Panc1 (cell line): ENCODE results near the gene RAB11FIP5. TPM values are rescaled to one million over a fixed set of nuclear protein-coding genes. Genes with fewer than 3 reads are reported as not detected.
A peak's percentile ranks its signal among the peaks of the same experiment; 100 is the strongest.

Experiments
- ATAC-seq: fragments of 200-7000 bp; cut with Tn5 transposase; 2 replicates; pipeline ENCODE4 v1.9.1; 2020; ENCODE audit warnings: mild to moderate bottlenecking, moderate library complexity
- BruUV-seq: library from RNA; stranded (reverse); fragments of 400-500 nt; replicated peaks from 2 replicates; lab custom pipeline; 2021; lab: Mats Ljungman, UMichigan
- CTCF ChIA-PET: fragments of 300-600 bp; sonication (Branson Sonifier 250); formaldehyde crosslinking; loops from one replicate; lab custom pipeline; 2022; ENCODE audit warnings: antibody characterized with exemption; lab: Charles Lee
- POLR2A ChIA-PET: fragments of 300-600 bp; sonication (Branson Sonifier 250); formaldehyde crosslinking; loops from one replicate; lab custom pipeline; 2022; ENCODE audit warnings: antibody characterized with exemption; lab: Charles Lee
- DNase-seq: peaks from one replicate; pipeline ENCODE4 v3.0.0-alpha.2; 2010; ENCODE audit warnings: low read depth, low spot score
- H3K27ac ChIP-seq: 2 replicates; pipeline ENCODE4 v1.5.1; 2011; ENCODE audit warnings: mild to moderate bottlenecking, low read length, inconsistent platforms
- H3K27me3 ChIP-seq: fragments of 200-500 bp; sonication (Bioruptor generic); 2 replicates; pipeline ENCODE4 v1.6.0; 2014; ENCODE audit warnings: low read length, inconsistent platforms; ENCODE audit not compliant: control insufficient read depth, insufficient read depth
- H3K36me3 ChIP-seq: fragments of 200-500 bp; sonication (Bioruptor generic); 2 replicates; pipeline ENCODE4 v1.5.1; 2014; ENCODE audit warnings: inconsistent platforms, mild to moderate bottlenecking, low read length, moderate library complexity; ENCODE audit not compliant: control insufficient read depth, insufficient read depth
- H3K4me1 ChIP-seq: 2 replicates; pipeline ENCODE4 v1.5.1; 2011; ENCODE audit warnings: inconsistent platforms, mild to moderate bottlenecking, low read length, moderate library complexity; ENCODE audit not compliant: control insufficient read depth, insufficient read depth
- H3K4me3 ChIP-seq, 2 experiments: 2 replicates each; pipeline ENCODE4 v1.5.1; 2011 to 2012; ENCODE audit warnings: low read depth in 2 of 2, low read length in 2 of 2, mild to moderate bottlenecking in 2 of 2, inconsistent platforms in 1 of 2, moderate library complexity in 1 of 2
- H3K9me3 ChIP-seq: fragments of 200-500 bp; sonication (Bioruptor generic); 2 replicates; pipeline ENCODE4 v1.5.1; 2014; ENCODE audit warnings: low read depth, mild to moderate bottlenecking, inconsistent platforms, low read length, moderate library complexity; ENCODE audit not compliant: control insufficient read depth, insufficient read depth
- POLR2AphosphoS5 ChIP-seq: IDR thresholded peaks from 2 replicates; pipeline ENCODE4 v1.6.1; 2012; ENCODE audit warnings: mild to moderate bottlenecking, low read depth, low read length, moderate library complexity
- SIN3A ChIP-seq: IDR thresholded peaks from 2 replicates; pipeline ENCODE4 v1.6.1; 2012; ENCODE audit warnings: low read depth, mild to moderate bottlenecking, low read length, moderate library complexity, borderline replicate concordance; ENCODE audit not compliant: insufficient read depth
- TCF7L2 ChIP-seq: IDR thresholded peaks from 2 replicates; pipeline ENCODE4 v1.6.1; 2011; ENCODE audit warnings: mild to moderate bottlenecking, low read depth, low read length, inconsistent platforms
- in situ Hi-C: cut with HindIII; loops from 2 replicates; pipeline ENCODE4 v1.10.0; 2016; ENCODE audit warnings: low sequenced_read_pairs, low pct_unique_long_range_greater_than_20kb
- intact Hi-C: fragments of 100-400 bp; cut with micrococcal nuclease; formaldehyde crosslinking; loops from one replicate; pipeline ENCODE4 v1.10.0; 2022; ENCODE audit not compliant: unreplicated experiment
- total RNA-seq: library from RNA; stranded (reverse); gene quantifications from one replicate; pipeline ENCODE4 v1.2.1, GENCODE V29; 2021; ENCODE audit not compliant: unreplicated experiment
- TF ChIP-seq, protein P1 (sequence below), 2 experiments: IDR thresholded peaks; 2 replicates each; pipeline ENCODE4 v1.6.1; 2011 to 2012; ENCODE audit warnings: low read depth in 2 of 2, control low read depth in 1 of 2, low read length in 1 of 2, mild to moderate bottlenecking in 1 of 2, moderate library complexity in 1 of 2; ENCODE audit not compliant: insufficient read depth in 1 of 2
- TF ChIP-seq, protein P2 (sequence below): fragments of 450-650 bp; IDR thresholded peaks from 2 replicates; pipeline ENCODE4 v1.5.1; 2017; ENCODE audit warnings: mild to moderate bottlenecking

RAB11FIP5 gene
- total RNA-seq, 1 experiment from 2014 or later, result 27.3 TPM

DNA sequence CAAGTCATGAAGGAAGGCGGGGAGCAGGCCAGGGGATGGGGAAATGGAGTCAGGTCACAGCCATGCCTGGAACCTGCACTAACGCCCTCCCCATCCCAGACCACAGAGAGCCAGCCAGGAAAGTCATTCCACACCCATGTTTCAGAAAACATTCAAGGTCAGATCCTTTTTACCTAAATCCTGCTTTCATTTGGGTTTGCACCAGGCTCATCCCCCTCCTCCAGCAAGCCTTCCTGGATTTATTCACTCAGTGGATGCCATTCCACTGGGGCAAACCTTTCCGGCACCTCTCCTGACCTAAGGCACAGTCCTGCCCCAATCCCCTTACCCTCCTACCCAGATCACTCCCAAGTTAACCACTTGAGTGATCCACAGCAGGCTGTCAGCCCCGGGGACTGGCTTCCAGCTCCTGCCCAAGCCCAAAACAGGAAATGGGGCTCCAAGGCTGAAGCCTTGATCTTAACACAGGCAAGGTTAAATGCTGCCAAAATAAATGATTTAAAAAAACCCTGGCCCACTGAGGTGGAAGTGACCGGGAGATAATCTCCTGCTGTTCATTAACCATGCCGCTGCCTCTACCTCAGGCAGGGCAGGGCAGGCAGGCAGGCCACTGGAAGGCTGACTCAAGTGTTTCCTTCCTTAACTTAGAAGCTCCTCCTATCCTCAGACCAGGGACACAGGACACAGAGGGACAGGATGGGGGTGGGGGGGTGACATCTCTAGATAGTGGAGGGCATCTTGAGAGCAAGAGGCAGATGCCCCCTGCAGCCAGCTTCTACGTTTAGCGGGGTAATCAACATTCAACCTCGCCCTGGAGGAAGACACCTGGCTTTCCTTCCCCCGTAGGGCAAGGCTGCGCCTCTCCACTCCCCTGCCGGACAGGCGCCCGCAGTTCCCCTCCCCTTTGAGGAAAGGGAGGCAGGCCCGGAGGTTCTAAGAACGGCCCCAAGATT, 1.4 kb downstream of the RAB11FIP5 start:
- DNase-seq (no peak), ATAC-seq (peak; percentile 54)
- CTCF ChIA-PET, result interaction anchor here (0.6 to 1.5 kb wide), 3 partner anchors 24 to 65 kb away, joined by 3 to 10 read pairs (median 5); no protein-coding TSS in a partner anchor
- H3K4me3 ChIP-seq, result peak overlapping the region; percentile 70 to 71
- intact Hi-C loops (no loop called here), in situ Hi-C loops (no loop called here)
- TSS peak; percentile 69 for BruUV-seq
- no peaks in the 10 kb centered on the region for H3K9me3 ChIP-seq
- peak overlapping the region; percentile 83 for H3K27ac ChIP-seq
- TF ChIP-seq, protein P1, sequence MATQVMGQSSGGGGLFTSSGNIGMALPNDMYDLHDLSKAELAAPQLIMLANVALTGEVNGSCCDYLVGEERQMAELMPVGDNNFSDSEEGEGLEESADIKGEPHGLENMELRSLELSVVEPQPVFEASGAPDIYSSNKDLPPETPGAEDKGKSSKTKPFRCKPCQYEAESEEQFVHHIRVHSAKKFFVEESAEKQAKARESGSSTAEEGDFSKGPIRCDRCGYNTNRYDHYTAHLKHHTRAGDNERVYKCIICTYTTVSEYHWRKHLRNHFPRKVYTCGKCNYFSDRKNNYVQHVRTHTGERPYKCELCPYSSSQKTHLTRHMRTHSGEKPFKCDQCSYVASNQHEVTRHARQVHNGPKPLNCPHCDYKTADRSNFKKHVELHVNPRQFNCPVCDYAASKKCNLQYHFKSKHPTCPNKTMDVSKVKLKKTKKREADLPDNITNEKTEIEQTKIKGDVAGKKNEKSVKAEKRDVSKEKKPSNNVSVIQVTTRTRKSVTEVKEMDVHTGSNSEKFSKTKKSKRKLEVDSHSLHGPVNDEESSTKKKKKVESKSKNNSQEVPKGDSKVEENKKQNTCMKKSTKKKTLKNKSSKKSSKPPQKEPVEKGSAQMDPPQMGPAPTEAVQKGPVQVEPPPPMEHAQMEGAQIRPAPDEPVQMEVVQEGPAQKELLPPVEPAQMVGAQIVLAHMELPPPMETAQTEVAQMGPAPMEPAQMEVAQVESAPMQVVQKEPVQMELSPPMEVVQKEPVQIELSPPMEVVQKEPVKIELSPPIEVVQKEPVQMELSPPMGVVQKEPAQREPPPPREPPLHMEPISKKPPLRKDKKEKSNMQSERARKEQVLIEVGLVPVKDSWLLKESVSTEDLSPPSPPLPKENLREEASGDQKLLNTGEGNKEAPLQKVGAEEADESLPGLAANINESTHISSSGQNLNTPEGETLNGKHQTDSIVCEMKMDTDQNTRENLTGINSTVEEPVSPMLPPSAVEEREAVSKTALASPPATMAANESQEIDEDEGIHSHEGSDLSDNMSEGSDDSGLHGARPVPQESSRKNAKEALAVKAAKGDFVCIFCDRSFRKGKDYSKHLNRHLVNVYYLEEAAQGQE (IDR thresholded peaks at IDR 0.05; ENCODE audit: insufficient read depth in 1 of 2, low read depth in 2 of 2, low read length in 1 of 2), result no peak
- TF ChIP-seq SIN3A, result no peak
- TF ChIP-seq POLR2AphosphoS5, result no peak
- TF ChIP-seq, protein P2, sequence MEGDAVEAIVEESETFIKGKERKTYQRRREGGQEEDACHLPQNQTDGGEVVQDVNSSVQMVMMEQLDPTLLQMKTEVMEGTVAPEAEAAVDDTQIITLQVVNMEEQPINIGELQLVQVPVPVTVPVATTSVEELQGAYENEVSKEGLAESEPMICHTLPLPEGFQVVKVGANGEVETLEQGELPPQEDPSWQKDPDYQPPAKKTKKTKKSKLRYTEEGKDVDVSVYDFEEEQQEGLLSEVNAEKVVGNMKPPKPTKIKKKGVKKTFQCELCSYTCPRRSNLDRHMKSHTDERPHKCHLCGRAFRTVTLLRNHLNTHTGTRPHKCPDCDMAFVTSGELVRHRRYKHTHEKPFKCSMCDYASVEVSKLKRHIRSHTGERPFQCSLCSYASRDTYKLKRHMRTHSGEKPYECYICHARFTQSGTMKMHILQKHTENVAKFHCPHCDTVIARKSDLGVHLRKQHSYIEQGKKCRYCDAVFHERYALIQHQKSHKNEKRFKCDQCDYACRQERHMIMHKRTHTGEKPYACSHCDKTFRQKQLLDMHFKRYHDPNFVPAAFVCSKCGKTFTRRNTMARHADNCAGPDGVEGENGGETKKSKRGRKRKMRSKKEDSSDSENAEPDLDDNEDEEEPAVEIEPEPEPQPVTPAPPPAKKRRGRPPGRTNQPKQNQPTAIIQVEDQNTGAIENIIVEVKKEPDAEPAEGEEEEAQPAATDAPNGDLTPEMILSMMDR, result no peak
- TF ChIP-seq TCF7L2, result no peak
- peaks cover 16% of the 10 kb centered on the region for H3K4me1 ChIP-seq
- H3K27me3 ChIP-seq, result no peaks in the 10 kb centered on the region
- H3K36me3 ChIP-seq, result peaks cover 2% of the 10 kb centered on the region; the same call in 1 of the 2 replicates
- POLR2A ChIA-PET, result interaction anchor here (0.6 kb wide), 1 partner anchor 40 kb away, joined by 5 read pairs; no protein-coding TSS in a partner anchor

DNA sequence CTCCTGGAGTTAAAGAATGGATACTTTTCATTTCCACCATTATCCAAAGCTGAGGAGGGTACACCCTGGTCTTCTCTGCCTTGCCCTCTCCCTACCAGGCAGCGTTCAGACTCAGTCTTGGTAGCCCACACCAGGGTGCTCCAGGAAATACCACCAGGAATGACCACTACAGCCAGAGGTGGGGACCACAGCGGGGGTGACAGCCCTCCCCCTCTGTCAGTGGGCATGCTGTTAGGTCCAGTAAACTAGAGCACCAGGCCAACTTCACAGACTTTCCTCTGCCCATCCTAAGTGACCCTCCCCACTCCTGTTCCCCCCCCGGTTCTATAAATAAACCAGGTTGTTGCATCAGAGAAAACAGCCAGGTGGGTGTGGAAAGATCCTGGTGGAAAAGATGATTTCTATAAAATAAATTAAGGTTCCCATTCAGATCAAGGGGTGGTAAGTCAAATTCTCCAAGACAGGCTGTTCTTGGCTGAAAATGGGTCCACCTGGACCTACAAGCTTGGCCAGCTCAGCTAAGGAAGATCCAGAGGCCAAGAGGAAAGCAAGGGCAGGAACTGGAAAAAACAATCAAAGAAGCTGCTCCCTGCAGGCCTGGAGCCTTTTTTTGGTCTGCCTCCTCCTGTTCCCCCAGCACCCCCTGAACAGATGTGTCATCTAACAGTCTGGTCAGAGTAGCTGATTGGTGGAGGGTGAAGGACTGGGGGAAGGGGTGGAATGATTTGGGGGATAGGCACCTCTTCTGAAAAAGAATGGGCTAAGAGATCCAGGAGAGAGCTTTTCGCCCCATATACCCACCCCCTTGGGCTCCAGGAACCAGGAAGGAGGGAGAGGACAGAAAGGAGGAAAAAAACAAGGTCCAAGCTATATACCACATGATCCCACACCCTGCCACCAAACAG, 2.3 kb downstream of the RAB11FIP5 start:
- in situ Hi-C loops, result no loop called here
- intact Hi-C loops, result no loop called here
- no peak for ATAC-seq
- H3K36me3 ChIP-seq, result peaks cover 2% of the 10 kb centered on the region; the same call in 1 of the 2 replicates
- no peak for TF ChIP-seq TCF7L2
- TF ChIP-seq, protein P1 (IDR thresholded peaks at IDR 0.05; ENCODE audit: insufficient read depth in 1 of 2, low read depth in 2 of 2, low read length in 1 of 2), result no peak
- TF ChIP-seq SIN3A, result no peak
- no peak for TF ChIP-seq POLR2AphosphoS5
- TF ChIP-seq, protein P2, result no peak
- no peaks in the 10 kb centered on the region for H3K9me3 ChIP-seq
- CTCF ChIA-PET, result interaction anchor here (0.6 kb wide), 2 partner anchors 53 to 67 kb away, joined by 3 to 10 read pairs; no protein-coding TSS in a partner anchor
- peaks cover 16% of the 10 kb centered on the region for H3K4me1 ChIP-seq
- POLR2A ChIA-PET, result no interaction called here
- BruUV-seq, result no TSS peak
- peak overlapping the region; percentile 70 to 71; a peak in 2 of 4 replicates for H3K4me3 ChIP-seq
- no peak for DNase-seq
- H3K27ac ChIP-seq, result peak overlapping the region; percentile 14; the same call in 1 of the 2 replicates
- H3K27me3 ChIP-seq, result no peaks in the 10 kb centered on the region
